Small intestine (tissue), 7 donors: ENCODE results near the gene DPPA4. TPM values are rescaled to one million over a fixed set of nuclear protein-coding genes. Genes with fewer than 3 reads are reported as not detected.

ENCODE experiments used
- DNase-seq, 2 donors: peaks; one replicate each; pipeline versions ENCODE4 v3.0.0 to v3.0.0-alpha.2; 2013
- FAIRE-seq: peaks from 2 replicates; lab custom pipeline; 2012; peaks lifted over from hg19 to GRCh38; lab: Jason Lieb, UNC
- H3K27ac ChIP-seq, 3 donors: one replicate each; pipeline ENCODE4 v1.5.1; 2013; ENCODE audit warnings: low read length in 2 of 3, mild to moderate bottlenecking in 2 of 3, control low read depth in 1 of 3, inconsistent platforms in 1 of 3, low read depth in 1 of 3, moderate library complexity in 1 of 3
- H3K27me3 ChIP-seq, 3 donors: one replicate each; pipeline ENCODE4 v1.6.1; 2013; ENCODE audit warnings: low read length in 3 of 3, inconsistent platforms in 1 of 3; ENCODE audit not compliant: control insufficient read depth in 3 of 3, insufficient read depth in 3 of 3
- H3K36me3 ChIP-seq, 3 donors: one replicate each; pipeline ENCODE4 v1.6.1; 2013; ENCODE audit warnings: low read length in 3 of 3, inconsistent platforms in 1 of 3, low read depth in 1 of 3, mild to moderate bottlenecking in 1 of 3, moderate library complexity in 1 of 3; ENCODE audit not compliant: control insufficient read depth in 3 of 3, insufficient read depth in 2 of 3
- H3K4me1 ChIP-seq, 3 donors: one replicate each; pipeline ENCODE4 v1.6.1; 2013; ENCODE audit warnings: low read length in 2 of 3, inconsistent platforms in 1 of 3, low read depth in 1 of 3, mild to moderate bottlenecking in 1 of 3, moderate library complexity in 1 of 3; ENCODE audit not compliant: control insufficient read depth in 3 of 3, insufficient read depth in 2 of 3
- H3K4me3 ChIP-seq, 3 donors: one replicate each; pipeline ENCODE4 v1.5.1; 2013; ENCODE audit warnings: low read length in 3 of 3, control low read depth in 1 of 3, inconsistent platforms in 1 of 3, low read depth in 1 of 3, mild to moderate bottlenecking in 1 of 3, moderate library complexity in 1 of 3
- H3K9me3 ChIP-seq, 2 donors: one replicate each; pipeline ENCODE4 v1.6.1; 2013; ENCODE audit warnings: low read depth in 1 of 2, low read length in 1 of 2; ENCODE audit not compliant: control insufficient read depth in 2 of 2, insufficient read depth in 1 of 2
- WGBS, 3 donors: extraction: QIAGEN DNeasy Blood & Tissue Kit; methylation state at CpG; one replicate each; pipeline ENCODE4 v1.1.7; 2013; 5-methylcytosine and 5-hydroxymethylcytosine counted together
- polyA plus RNA-seq, 4 donors: library from polyadenylated mRNA; stranded (reverse) in 3 of 4; unstranded in 1 of 4; fragments of 200-250 nt in 3 of 4; fragments of 120-200 nt in 1 of 4; gene quantifications; one replicate each; pipeline versions ENCODE4 v1.2.1 to v1.2.3, GENCODE V29; 2013
- donor health status: healthy with polysubstance abuse.
- donor health status: control.
- donor health status: control.
- donor health status: Bipolar disorder and iron deficiency.
- donor health status: healthy.

DPPA4 gene
- polyA plus RNA-seq, 4 donors: 0.04 to 1.1 TPM; not detected in 2

- Histone ChIP-seq H3K36me3 (no peaks in the 10 kb centered on the region), H3K27me3 (peaks cover 0 to 2% (median 0%) of the 10 kb centered on the region in 3 donors), H3K4me3 (no peak overlapping the region), H3K4me1 (no peaks in the 10 kb centered on the region), H3K9me3 (no peaks in the 10 kb centered on the region), H3K27ac (no peak overlapping the region)
- FAIRE-seq (no peak), DNase-seq (peak in 1 of 2 donors; percentile 25)
- 17 to 68% (median 29%) methylated on average over 5 of the region's 5 CpGs for WGBS, 3 donors
Observed at GRCh38 chr3:109331692-109332091, 5.7 kb downstream of the DPPA4 start.

GRCh38 chr3:109330405-109330804 lies 6.9 kb downstream of the DPPA4 start:
- WGBS, 3 donors: 81 to 91% (median 86%) methylated on average over 7 of the region's 7 CpGs
- H3K27me3 ChIP-seq: peaks cover 0 to 2% (median 0%) of the 10 kb centered on the region in 3 donors

GRCh38 chr3:109328202-109328601 lies 9.1 kb downstream of the DPPA4 start:
- peaks cover 0 to 2% (median 0%) of the 10 kb centered on the region in 3 donors for H3K27me3 ChIP-seq
- H3K36me3 ChIP-seq: no peaks in the 10 kb centered on the region
- 82 to 93% (median 90%) methylated on average over 3 of the region's 3 CpGs for WGBS, 3 donors
- H3K9me3 ChIP-seq: no peaks in the 10 kb centered on the region
- no peak for FAIRE-seq
- DNase-seq: no peak
- no peak overlapping the region for H3K27ac ChIP-seq
- H3K4me1 ChIP-seq: no peaks in the 10 kb centered on the region
- no peak overlapping the region for H3K4me3 ChIP-seq

More at GRCh38 chr3:109330405-109330804, 6.9 kb downstream of the DPPA4 start:
- FAIRE-seq: no peak
- no peaks in the 10 kb centered on the region for H3K4me1 ChIP-seq
- no peak for DNase-seq
- H3K27ac ChIP-seq: no peak overlapping the region
- H3K9me3 ChIP-seq: no peaks in the 10 kb centered on the region
- no peaks in the 10 kb centered on the region for H3K36me3 ChIP-seq
- no peak overlapping the region for H3K4me3 ChIP-seq

- H3K27me3 ChIP-seq: no peaks in the 10 kb centered on the region
- no peaks in the 10 kb centered on the region for H3K36me3 ChIP-seq
- no peaks in the 10 kb centered on the region for H3K4me1 ChIP-seq
- no peaks in the 10 kb centered on the region for H3K9me3 ChIP-seq
- WGBS, 3 donors: 63 to 71% (median 69%) methylated on average over 3 of the region's 3 CpGs
- FAIRE-seq (no peak), DNase-seq (no peak)
- no peak overlapping the region for H3K4me3 ChIP-seq
- H3K27ac ChIP-seq: no peak overlapping the region
Observed at GRCh38 chr3:109325657-109326056, 11.7 kb downstream of the DPPA4 start.

- FAIRE-seq (no peak), DNase-seq (no peak)
- H3K27ac ChIP-seq: no peak overlapping the region
- H3K36me3 ChIP-seq: no peaks in the 10 kb centered on the region
- H3K4me1 ChIP-seq: no peaks in the 10 kb centered on the region
- no peak overlapping the region for H3K4me3 ChIP-seq
- 85 to 95% (median 91%) methylated on average over 5 of the region's 5 CpGs for WGBS, 3 donors
- no peaks in the 10 kb centered on the region for H3K27me3 ChIP-seq
- no peaks in the 10 kb centered on the region for H3K9me3 ChIP-seq
Observed at GRCh38 chr3:109325109-109325508, 12.2 kb downstream of the DPPA4 start.

- no peak within 1 kb of the TSS for H3K27ac ChIP-seq
- 81 to 88% (median 86%) methylated on average over 21 of the region's 21 CpGs for WGBS, 3 donors
- no peaks in the 10 kb centered on the region for H3K27me3 ChIP-seq
- H3K36me3 ChIP-seq: no peaks in the 10 kb centered on the region
- no peaks in the 10 kb centered on the region for H3K9me3 ChIP-seq
- no peak for DNase-seq
- no peak for FAIRE-seq
- no peak within 1 kb of the TSS for H3K4me3 ChIP-seq
- H3K4me1 ChIP-seq: no peaks in the 10 kb centered on the region
Observed at GRCh38 chr3:109316162-109316730, 21.1 kb downstream of the DPPA4 start, which contains the start of gene DPPA2. Gene DPPA2, minus strand, starts transcription at chr3:109316517. Its CDS starts 1,975 bp downstream, at chr3:109314542.

- H3K27ac ChIP-seq: no peak overlapping the region
- H3K36me3 ChIP-seq: no peaks in the 10 kb centered on the region
- DNase-seq (no peak), FAIRE-seq (no peak)
- H3K27me3 ChIP-seq: no peaks in the 10 kb centered on the region
- H3K4me1 ChIP-seq: no peaks in the 10 kb centered on the region
- H3K9me3 ChIP-seq: no peaks in the 10 kb centered on the region
- no peak overlapping the region for H3K4me3 ChIP-seq
- WGBS, 3 donors: 77 to 87% (median 79%) methylated on average over 1 of the region's 1 CpG
Observed at GRCh38 chr3:109313061-109313460, 24.3 kb downstream of the DPPA4 start.

- Histone ChIP-seq H3K36me3 (no peaks in the 10 kb centered on the region), H3K9me3 (no peaks in the 10 kb centered on the region), H3K4me3 (no peak overlapping the region), H3K27ac (no peak overlapping the region), H3K4me1 (no peaks in the 10 kb centered on the region), H3K27me3 (no peaks in the 10 kb centered on the region)
- FAIRE-seq (no peak), DNase-seq (no peak)
- WGBS, 3 donors: 36 to 62% (median 56%) methylated on average over 2 of the region's 2 CpGs
Observed at GRCh38 chr3:109297496-109297895, 39.9 kb downstream of the DPPA4 start.

- FAIRE-seq (no peak), DNase-seq (no peak)
- H3K27ac ChIP-seq: no peak overlapping the region
- H3K36me3 ChIP-seq: no peaks in the 10 kb centered on the region
- H3K9me3 ChIP-seq: no peaks in the 10 kb centered on the region
- no peak overlapping the region for H3K4me3 ChIP-seq
- no peaks in the 10 kb centered on the region for H3K4me1 ChIP-seq
- no peaks in the 10 kb centered on the region for H3K27me3 ChIP-seq
Observed at GRCh38 chr3:109284071-109284470, 53.3 kb downstream of the DPPA4 start.
